GM12878 (cell line): ENCODE data around the gene IMMP2L. TPM values are rescaled to one million over a fixed set of nuclear protein-coding genes. Genes with fewer than 3 reads are reported as not detected.

Experiments used
- BACH1 ChIP-seq: fragments of 450-650 bp; IDR thresholded peaks from 2 replicates; pipeline ENCODE4 v1.6.1; 2017; ENCODE audit warnings: mild to moderate bottlenecking, borderline replicate concordance
- CHD1 ChIP-seq: IDR thresholded peaks from 2 replicates; pipeline ENCODE4 v1.6.1; 2012; ENCODE audit warnings: low read depth, low read length, improper control_type of control experiment
- E2F8 ChIP-seq: fragments of 450-650 bp; IDR thresholded peaks from 2 replicates; pipeline ENCODE4 v1.6.1; 2018; ENCODE audit warnings: mild to moderate bottlenecking, low read depth, moderate library complexity; ENCODE audit not compliant: partially characterized antibody
- HCFC1 ChIP-seq: fragments of 150-350 bp; IDR thresholded peaks from 2 replicates; pipeline ENCODE4 v1.6.1; 2014; ENCODE audit warnings: low read length
- HDAC2 ChIP-seq: fragments of 200-600 bp; sonication (generic); IDR thresholded peaks from 2 replicates; pipeline ENCODE4 v1.6.1; 2017
- HDAC6 ChIP-seq: fragments of 200-600 bp; sonication (generic); IDR thresholded peaks from one replicate; pipeline ENCODE4 v1.8.0; 2017; ENCODE audit warnings: antibody characterized with exemption; ENCODE audit not compliant: unreplicated experiment
- IKZF2 ChIP-seq, 2 experiments: fragments of 450-650 bp; IDR thresholded peaks; 2 replicates each; pipeline ENCODE4 v1.6.1; 2017; ENCODE audit warnings: mild to moderate bottlenecking in 2 of 2, moderate library complexity in 2 of 2
- KDM1A ChIP-seq: fragments of 200-600 bp; sonication (generic); IDR thresholded peaks from 2 replicates; pipeline ENCODE4 v1.6.1; 2016; ENCODE audit warnings: borderline replicate concordance
- LARP7 ChIP-seq: fragments of 450-650 bp; IDR thresholded peaks from 2 replicates; pipeline ENCODE4 v1.6.1; 2017; ENCODE audit warnings: mild to moderate bottlenecking
- NBN ChIP-seq: fragments of 450-650 bp; IDR thresholded peaks from 2 replicates; pipeline ENCODE4 v1.6.1; 2016
- NKRF ChIP-seq: fragments of 450-650 bp; conservative IDR thresholded peaks from 2 replicates; pipeline ENCODE4 v1.6.1; 2017; ENCODE audit warnings: mild to moderate bottlenecking, moderate library complexity
- NR2C2 ChIP-seq: IDR thresholded peaks from 2 replicates; pipeline ENCODE4 v1.6.1; 2011; ENCODE audit warnings: borderline replicate concordance, low read depth; ENCODE audit not compliant: control insufficient read depth, insufficient read length
- PBX3 ChIP-seq: IDR thresholded peaks from 2 replicates; pipeline ENCODE4 v1.6.1; 2011; ENCODE audit warnings: mild to moderate bottlenecking, low read depth, low read length, moderate library complexity; ENCODE audit not compliant: insufficient replicate concordance
- RELA ChIP-seq: fragments of 450-650 bp; IDR thresholded peaks from 2 replicates; pipeline ENCODE4 v1.8.0; 2014; ENCODE audit warnings: borderline replicate concordance; ENCODE audit not compliant: partially characterized antibody
- RELB ChIP-seq: fragments of 450-650 bp; IDR thresholded peaks from 2 replicates; pipeline ENCODE4 v1.6.1; 2017; ENCODE audit warnings: low read depth, mild to moderate bottlenecking, moderate library complexity
- TBL1XR1 ChIP-seq: IDR thresholded peaks from 2 replicates; pipeline ENCODE4 v1.6.1; 2012; ENCODE audit warnings: low read depth, low read length, improper control_type of control experiment
- TCF7 ChIP-seq: IDR thresholded peaks from 2 replicates; pipeline ENCODE4 v1.6.1; 2014; ENCODE audit warnings: antibody characterized with exemption, borderline replicate concordance
- polyA plus RNA-seq, 11 experiments: library from polyadenylated mRNA; depleted of rRNA in 4 of 11; unstranded in 6 of 11; stranded (reverse) in 5 of 11; fragments of >200 nt; fragmentation: Nextera tagmentation in 4 of 11; fragmentation: Illumina TruSeq in 1 of 11; extraction: Ambion mirVana in 4 of 11; extraction: Trizol in 1 of 11; gene quantifications; 1 replicate in 1 of 11; 2 replicates in 10 of 11; pipeline versions ENCODE4 v1.2.1 to v1.2.3, GENCODE V29; 2011 to 2016; ENCODE audit warnings: inconsistent platforms in 2 of 11, missing spikeins in 2 of 11, low read depth in 1 of 11
- total RNA-seq, 4 experiments: library from RNA; depleted of rRNA in 3 of 4; stranded (reverse); fragments of >200 nt in 3 of 4; fragmentation: Illumina TruSeq in 1 of 4; extraction: Trizol in 1 of 4; gene quantifications; 2 replicates each; pipeline versions ENCODE4 v1.2.1 to v1.2.3, GENCODE V29; 2013 to 2021

Gene IMMP2L
- total and polyA plus RNA-seq, 10 of the 15 experiments (the other 5 are each of a cell fraction or from before 2014, with no cell fraction given), result 12.6 to 46.3 (median 19.6) TPM

- TF ChIP-seq NBN (0 out of 2 replicates have a peak, but pooled peaks have one; percentile 36), LARP7 (no peak), E2F8 (no peak), TCF7 (peak; percentile 86; the same call in 1 of the 2 replicates), RELB (peak; percentile 67; the same call in 1 of the 2 replicates), NKRF (no peak), RELA (peak; percentile 29), BACH1 (no peak), PBX3 (peak; percentile 34), NR2C2 (no peak), IKZF2 (IDR thresholded peaks at IDR 0.05) (peak; percentile 51 to 61; a peak in 2 of 4 replicates), HCFC1 (no peak), CHD1 (no peak), KDM1A (no peak), TBL1XR1 (no peak), HDAC6 (no peak), HDAC2 (no peak)
Observed at GRCh38 chr7:111113263-111114017, 448.9 kb downstream of the IMMP2L start (continued).
